Measurements from ENCODE around the gene PGBD5. TPM values are rescaled to one million over a fixed set of nuclear protein-coding genes. Genes with fewer than 3 reads are reported as not detected.
"Not testable (repeated sequence)": the region's sequence is repeated elsewhere in the genome, so short reads cannot be mapped to it uniquely, and the experiment has no call there.

PGBD5 gene
- polyA plus RNA-seq (ENCODE audit: insufficient read length in 4 of 4), result 1 to 10 TPM; 5.7 to 7.3 (median 6.7) TPM

- peak; percentile 63 to 81 (median 71) for DNase-seq (ENCODE audit: low read depth in 4 of 4, low spot score in 3 of 4)
Observed at GRCh38 chr1:230426246-230427093, at the start of gene PGBD5. Gene PGBD5, minus strand, starts transcription at chr1:230426332. Its CDS starts 404 bp downstream, at chr1:230425928.

GRCh38 chr1:230474924-230475323 is 48.8 kb upstream of the PGBD5 start:
- DNase-seq (ENCODE audit: low read depth in 4 of 4, low spot score in 3 of 4), result not testable (repeated sequence)

GRCh38 chr1:230470750-230471149 is 44.6 kb upstream of the PGBD5 start:
- not testable (repeated sequence) for DNase-seq (ENCODE audit: low read depth in 4 of 4, low spot score in 3 of 4)

GRCh38 chr1:230469271-230469670 is 43.1 kb upstream of the PGBD5 start:
- DNase-seq (ENCODE audit: low read depth in 4 of 4, low spot score in 3 of 4), result no peak

- DNase-seq (ENCODE audit: low read depth in 4 of 4, low spot score in 3 of 4), result no peak
Observed at GRCh38 chr1:230465691-230466090, 39.6 kb upstream of the PGBD5 start.

GRCh38 chr1:230464671-230465070 is 38.5 kb upstream of the PGBD5 start:
- no peak for DNase-seq (ENCODE audit: low read depth in 4 of 4, low spot score in 3 of 4)

GRCh38 chr1:230463760-230464159 is 37.6 kb upstream of the PGBD5 start:
- DNase-seq (ENCODE audit: low read depth in 4 of 4, low spot score in 3 of 4), result no peak

GRCh38 chr1:230463326-230463725 is 37.2 kb upstream of the PGBD5 start:
- no peak for DNase-seq (ENCODE audit: low read depth in 4 of 4, low spot score in 3 of 4)

GRCh38 chr1:230459465-230459864 is 33.3 kb upstream of the PGBD5 start:
- DNase-seq (ENCODE audit: low read depth in 4 of 4, low spot score in 3 of 4), result no peak

GRCh38 chr1:230458509-230458908 is 32.4 kb upstream of the PGBD5 start:
- no peak for DNase-seq (ENCODE audit: low read depth in 4 of 4, low spot score in 3 of 4)

GRCh38 chr1:230456478-230456877 is 30.3 kb upstream of the PGBD5 start:
- no peak for DNase-seq (ENCODE audit: low read depth in 4 of 4, low spot score in 3 of 4)

- DNase-seq (ENCODE audit: low read depth in 4 of 4, low spot score in 3 of 4), result no peak
Observed at GRCh38 chr1:230455291-230455690, 29.2 kb upstream of the PGBD5 start.

- no peak for DNase-seq (ENCODE audit: low read depth in 4 of 4, low spot score in 3 of 4)
Observed at GRCh38 chr1:230453377-230453776, 27.2 kb upstream of the PGBD5 start.

- DNase-seq (ENCODE audit: low read depth in 4 of 4, low spot score in 3 of 4), result no peak
Observed at GRCh38 chr1:230441183-230442029, 15.3 kb upstream of the PGBD5 start.

GRCh38 chr1:230435108-230435507 is 9.0 kb upstream of the PGBD5 start:
- DNase-seq (ENCODE audit: low read depth in 4 of 4, low spot score in 3 of 4), result no peak

GRCh38 chr1:230431527-230431926 is 5.4 kb upstream of the PGBD5 start:
- no peak for DNase-seq (ENCODE audit: low read depth in 4 of 4, low spot score in 3 of 4)

GRCh38 chr1:230430499-230430898 is 4.4 kb upstream of the PGBD5 start:
- DNase-seq (ENCODE audit: low read depth in 4 of 4, low spot score in 3 of 4), result no peak

- DNase-seq (ENCODE audit: low read depth in 4 of 4, low spot score in 3 of 4), result no peak
Observed at GRCh38 chr1:230429067-230429735, 3.1 kb upstream of the PGBD5 start.

GRCh38 chr1:230427981-230428380 is 1.8 kb upstream of the PGBD5 start:
- DNase-seq (ENCODE audit: low read depth in 4 of 4, low spot score in 3 of 4), result no peak

GRCh38 chr1:230427094-230427876 is 1.2 kb upstream of the PGBD5 start:
- no peak for DNase-seq (ENCODE audit: low read depth in 4 of 4, low spot score in 3 of 4)

Measured in right renal pelvis (tissue), 4 donors.